ENCODE measurements around the gene DAGLA.

- TF ChIP-seq POLR2A (IDR thresholded peaks at IDR 0.05): no peak
- no peak for TF ChIP-seq CTCF (IDR thresholded peaks at IDR 0.05)
- TF ChIP-seq EP300 (IDR thresholded peaks at IDR 0.05): no peak
Observed at GRCh38 chr11:61768376-61769076, 88.3 kb downstream of the DAGLA start.

Measured in tibial nerve (tissue), 4 donors.